GM23248 (cell line): ENCODE data around the gene COL19A1. TPM values are rescaled to one million over a fixed set of nuclear protein-coding genes. Genes with fewer than 3 reads are reported as not detected.
A peak's percentile ranks its signal among the peaks of the same experiment; 100 is the strongest.
"Not testable (repeated sequence)": the region's sequence is repeated elsewhere in the genome, so short reads cannot be mapped to it uniquely, and the experiment has no call there.

Source experiments
- DNase-seq: peaks from one replicate; pipeline ENCODE4 v3.0.0-alpha.2; 2015
- H2AFZ ChIP-seq: fragments of 200-600 bp; sonication (generic); 2 replicates; pipeline ENCODE4 v1.6.1; 2016; ENCODE audit warnings: antibody characterized with exemption
- H3F3A ChIP-seq: fragments of 200-600 bp; sonication (generic); 2 replicates; pipeline ENCODE4 v1.6.1; 2016; ENCODE audit warnings: mild to moderate bottlenecking, antibody characterized with exemption, mixed run types; ENCODE audit not compliant: insufficient read depth
- H3K27ac ChIP-seq: fragments of 200-600 bp; sonication (generic); 2 replicates; pipeline ENCODE4 v1.5.1; 2016; ENCODE audit warnings: mild to moderate bottlenecking
- H3K27me3 ChIP-seq: fragments of 200-600 bp; sonication (generic); replicated peaks from 2 replicates; pipeline ENCODE4 v1.6.1; 2016; ENCODE audit warnings: mild to moderate bottlenecking; ENCODE audit not compliant: insufficient read depth
- H3K36me3 ChIP-seq: fragments of 200-600 bp; sonication (generic); 2 replicates; pipeline ENCODE4 v1.6.1; 2016; ENCODE audit warnings: low read depth, mild to moderate bottlenecking
- H3K4me1 ChIP-seq: fragments of 200-600 bp; sonication (generic); 2 replicates; pipeline ENCODE4 v1.6.1; 2016; ENCODE audit warnings: mild to moderate bottlenecking; ENCODE audit not compliant: insufficient read depth
- H3K4me2 ChIP-seq: fragments of 200-600 bp; sonication (generic); one replicate; pipeline ENCODE4 v1.6.1; 2016; ENCODE audit warnings: mild to moderate bottlenecking; ENCODE audit not compliant: unreplicated experiment
- H3K4me3 ChIP-seq: fragments of 200-600 bp; sonication (generic); 2 replicates; pipeline ENCODE4 v1.5.1; 2016; ENCODE audit warnings: mild to moderate bottlenecking
- H3K79me2 ChIP-seq: fragments of 200-600 bp; sonication (generic); 2 replicates; pipeline ENCODE4 v1.6.1; 2016; ENCODE audit warnings: mild to moderate bottlenecking; ENCODE audit not compliant: insufficient read depth
- H3K9ac ChIP-seq: fragments of 200-600 bp; sonication (generic); 2 replicates; pipeline ENCODE4 v1.6.1; 2016; ENCODE audit warnings: mild to moderate bottlenecking
- H3K9me2 ChIP-seq: fragments of 200-600 bp; sonication (generic); 2 replicates; pipeline ENCODE4 v1.6.1; 2016; ENCODE audit warnings: mixed run types, mild to moderate bottlenecking, moderate library complexity; ENCODE audit not compliant: insufficient read depth
- H3K9me3 ChIP-seq: fragments of 200-600 bp; sonication (generic); one replicate; pipeline ENCODE4 v1.6.1; 2017; ENCODE audit warnings: low read depth
- H4K20me1 ChIP-seq: fragments of 200-600 bp; sonication (generic); 2 replicates; pipeline ENCODE4 v1.6.0; 2016; ENCODE audit not compliant: insufficient read depth
- EZH2 ChIP-seq: fragments of 200-600 bp; sonication (generic); IDR thresholded peaks from 2 replicates; pipeline ENCODE4 v1.6.1; 2018; ENCODE audit warnings: antibody characterized with exemption, mild to moderate bottlenecking; ENCODE audit not compliant: insufficient read depth, poor library complexity, severe bottlenecking
- EZH2phosphoT487 ChIP-seq: fragments of 200-600 bp; sonication (generic); IDR thresholded peaks from 2 replicates; pipeline ENCODE4 v1.6.1; 2018; ENCODE audit warnings: antibody characterized with exemption, moderate library complexity, mild to moderate bottlenecking, low read depth; ENCODE audit not compliant: insufficient read depth
- WGBS, 2 experiments: methylation state at CpG; one replicate each; pipeline ENCODE4 v1.1.6; 2015 to 2017; ENCODE audit warnings: low lambda C conversion rate in 2 of 2, low coverage in 1 of 2; ENCODE audit errors: missing lambda C conversion rate in 2 of 2; 5-methylcytosine and 5-hydroxymethylcytosine counted together
- in situ Hi-C: fragments of 300-500 bp; cut with MboI; formaldehyde crosslinking; loops from 2 replicates; pipeline ENCODE4 v1.15.0; 2020
- polyA plus RNA-seq: library from polyadenylated mRNA; unstranded; fragments of >200 nt; fragmentation: Nextera tagmentation; extraction: Ambion mirVana; gene quantifications from 2 replicates; pipeline ENCODE4 v1.2.1, GENCODE V29; 2016
- total RNA-seq: library from RNA; depleted of rRNA; stranded (reverse); fragments of >200 nt; shearing (Covaris generic); gene quantifications from 2 replicates; pipeline ENCODE4 v1.2.3, GENCODE V29; 2014

COL19A1 gene
- total and polyA plus RNA-seq, 2 experiments from 2014 or later = not detected

DNA sequence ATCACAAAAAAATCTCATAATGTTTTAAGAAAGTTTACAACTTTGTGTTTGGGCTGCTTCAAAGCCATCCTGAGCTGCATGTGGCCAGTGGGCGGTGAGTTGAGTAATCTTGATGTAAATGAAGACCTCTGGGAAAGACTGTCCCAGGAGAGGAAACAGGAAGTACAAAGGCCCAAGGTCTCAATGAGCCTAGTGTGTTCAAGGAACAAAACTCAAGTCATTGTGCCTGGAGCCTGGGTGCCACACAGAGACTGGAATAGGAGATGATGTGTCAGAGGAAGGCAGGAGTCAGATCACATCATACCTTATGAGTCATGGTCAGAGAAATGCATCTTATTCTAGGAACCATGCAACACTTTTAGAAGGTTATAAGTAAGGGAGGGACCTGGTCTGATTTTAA is 51.5 kb downstream of the COL19A1 start:
- TF ChIP-seq EZH2phosphoT487 (no peak), EZH2 (no peak)
- no peaks in the 10 kb centered on the region for H3K9me3 ChIP-seq
- H2AFZ ChIP-seq = peak overlapping the region; percentile 63
- peak overlapping the region; percentile 67 for H3K27ac ChIP-seq
- H3F3A ChIP-seq = peaks cover 20% of the 10 kb centered on the region
- 0 to 3% methylated on average over 1 of the region's 1 CpG for WGBS, 2 experiments
- H3K9ac ChIP-seq = peak overlapping the region; percentile 11; the same call in 1 of the 2 replicates
- DNase-seq = peak; percentile 87
- no peaks in the 10 kb centered on the region for H3K36me3 ChIP-seq
- H3K79me2 ChIP-seq = no peaks in the 10 kb centered on the region
- in situ Hi-C loops = no loop called here
- no peaks in the 10 kb centered on the region for H3K27me3 ChIP-seq
- no peak overlapping the region for H3K4me3 ChIP-seq
- no peaks in the 10 kb centered on the region for H4K20me1 ChIP-seq
- peaks cover 13% of the 10 kb centered on the region for H3K4me1 ChIP-seq
- H3K9me2 ChIP-seq = no peaks in the 10 kb centered on the region
- H3K4me2 ChIP-seq = peak overlapping the region; percentile 29

DNA sequence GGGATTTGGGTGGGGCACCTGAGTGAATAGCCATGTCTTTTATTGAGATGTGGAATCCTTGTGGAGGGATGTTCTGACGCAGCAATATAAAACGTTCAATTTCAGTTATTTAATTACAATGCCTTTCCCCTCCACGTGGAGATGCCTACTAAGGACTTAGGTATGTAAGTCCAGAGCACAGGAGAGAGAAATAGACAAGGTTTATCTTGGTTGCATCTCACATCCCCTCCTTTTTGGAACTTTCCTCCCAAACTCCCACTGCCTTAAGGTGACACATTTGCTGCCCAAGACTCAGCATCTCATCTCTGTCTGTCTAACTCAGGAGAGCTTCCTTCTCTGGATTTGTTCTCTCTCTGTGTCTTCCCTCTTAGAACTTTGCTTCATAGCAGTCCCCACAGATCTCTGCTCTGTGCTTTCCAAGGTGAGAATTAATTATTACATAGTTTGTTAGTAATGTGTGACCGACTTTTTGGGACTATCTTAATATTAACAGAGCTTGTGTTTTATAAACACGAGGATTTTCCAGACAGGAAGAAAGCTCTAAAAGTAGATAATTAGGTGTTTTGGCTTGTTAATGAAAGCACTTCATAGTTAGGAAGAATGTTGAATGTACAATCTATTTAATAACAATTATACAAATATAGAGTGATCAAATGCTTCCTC is 52.6 kb downstream of the COL19A1 start:
- in situ Hi-C loops = no loop called here
- peaks cover 13% of the 10 kb centered on the region for H3K4me1 ChIP-seq
- H3K79me2 ChIP-seq = no peaks in the 10 kb centered on the region
- H4K20me1 ChIP-seq = no peaks in the 10 kb centered on the region
- H3K27me3 ChIP-seq = no peaks in the 10 kb centered on the region
- no peaks in the 10 kb centered on the region for H3K36me3 ChIP-seq
- H2AFZ ChIP-seq = peak overlapping the region; percentile 57
- no peak overlapping the region for H3K4me2 ChIP-seq
- 65 to 69% methylated on average over 5 of the region's 5 CpGs for WGBS, 2 experiments
- no peak overlapping the region for H3K4me3 ChIP-seq
- TF ChIP-seq EZH2phosphoT487 = no peak
- no peak for TF ChIP-seq EZH2
- peaks cover 20% of the 10 kb centered on the region for H3F3A ChIP-seq
- H3K9me3 ChIP-seq = no peaks in the 10 kb centered on the region
- peak; percentile 8 for DNase-seq
- no peaks in the 10 kb centered on the region for H3K9me2 ChIP-seq
- no peak overlapping the region for H3K27ac ChIP-seq
- H3K9ac ChIP-seq = no peak overlapping the region

DNA sequence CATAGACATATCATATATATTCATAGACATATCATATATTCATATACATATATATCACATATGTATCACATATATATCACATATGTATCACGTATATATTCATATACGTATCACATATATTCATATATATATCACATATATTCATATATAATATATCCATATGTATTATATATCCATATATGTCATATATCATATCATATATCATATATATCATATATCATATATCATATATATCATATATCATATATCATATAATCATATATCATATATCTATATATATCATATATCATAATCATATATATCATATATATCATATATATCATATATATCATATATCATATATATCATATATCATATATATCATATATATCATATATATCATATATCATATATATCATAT is 54.7 kb downstream of the COL19A1 start:
- H3K9me3 ChIP-seq, H3K79me2 ChIP-seq, in situ Hi-C loops, H3K9ac ChIP-seq, H3K4me2 ChIP-seq, H3K9me2 ChIP-seq, H3K27me3 ChIP-seq, H4K20me1 ChIP-seq, DNase-seq, H2AFZ ChIP-seq, H3K4me3 ChIP-seq, H3K27ac ChIP-seq, H3K36me3 ChIP-seq: not testable (repeated sequence)
- H3F3A ChIP-seq = peaks cover 20% of the 10 kb centered on the region
- WGBS, 2 experiments = 90 to 95% methylated on average over 2 of the region's 2 CpGs
- peaks cover 13% of the 10 kb centered on the region for H3K4me1 ChIP-seq

DNA sequence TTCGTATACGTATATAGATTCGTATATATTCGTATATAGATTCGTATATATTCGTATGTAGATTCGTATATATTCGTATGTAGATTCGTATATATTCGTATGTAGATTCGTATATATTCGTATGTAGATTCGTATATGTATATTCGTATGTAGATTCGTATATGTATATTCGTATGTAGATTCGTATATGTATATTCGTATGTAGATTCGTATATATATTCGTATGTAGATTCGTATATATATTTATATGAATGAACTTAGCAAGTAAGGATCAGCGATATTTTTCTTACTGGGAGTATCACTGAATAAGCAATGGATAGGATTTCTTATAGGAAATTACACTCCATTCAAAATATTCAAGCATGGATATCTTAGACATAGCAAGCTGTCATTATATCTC is 55.3 kb downstream of the COL19A1 start:
- H3K4me3 ChIP-seq, H3K9ac ChIP-seq, H3K9me3 ChIP-seq, in situ Hi-C loops, DNase-seq, H4K20me1 ChIP-seq, H3K9me2 ChIP-seq, H3K79me2 ChIP-seq, H3K27ac ChIP-seq, H2AFZ ChIP-seq, H3K27me3 ChIP-seq, H3K36me3 ChIP-seq, H3K4me2 ChIP-seq: not testable (repeated sequence)
- WGBS, 2 experiments = 89 to 96% methylated on average over 22 of the region's 22 CpGs
- peaks cover 20% of the 10 kb centered on the region for H3F3A ChIP-seq
- peaks cover 13% of the 10 kb centered on the region for H3K4me1 ChIP-seq

DNA sequence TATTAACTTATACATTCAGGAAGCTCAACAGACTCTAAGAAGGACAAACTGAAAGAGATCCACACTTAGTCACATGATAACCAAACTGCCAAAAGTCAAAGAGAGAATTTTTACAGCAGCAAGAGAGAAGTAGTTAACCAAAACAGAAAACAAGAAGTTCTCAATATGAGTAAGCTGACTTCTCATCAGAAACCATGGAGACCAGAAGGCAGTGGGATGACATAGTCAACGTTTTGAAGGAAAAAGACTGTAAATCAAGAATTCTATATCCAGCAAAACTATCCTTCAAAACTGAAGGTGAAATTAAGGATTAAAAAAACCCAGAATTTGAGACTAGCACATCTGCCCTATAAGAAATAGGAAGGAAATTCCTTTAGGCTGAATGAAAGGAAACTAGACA is 60.4 kb downstream of the COL19A1 start:
- Histone ChIP-seq H3K4me1 (no peaks in the 10 kb centered on the region), H3K9ac (no peak overlapping the region), H4K20me1 (no peaks in the 10 kb centered on the region), H2AFZ (no peak overlapping the region), H3K9me2 (no peaks in the 10 kb centered on the region), H3K4me3 (no peak overlapping the region), H3K36me3 (no peaks in the 10 kb centered on the region), H3F3A (no peaks in the 10 kb centered on the region), H3K9me3 (no peaks in the 10 kb centered on the region), H3K79me2 (no peaks in the 10 kb centered on the region), H3K27ac (no peak overlapping the region), H3K4me2 (no peak overlapping the region), H3K27me3 (no peaks in the 10 kb centered on the region)
- TF ChIP-seq EZH2phosphoT487 (no peak), EZH2 (no peak)
- DNase-seq = no peak
- in situ Hi-C loops = no loop called here
- 18 to 30% methylated on average over 1 of the region's 1 CpG for WGBS, 2 experiments
